ENCODE measurements around the gene TTC7B.
"Not testable (repeated sequence)": the region's sequence is repeated elsewhere in the genome, so short reads cannot be mapped to it uniquely, and the experiment has no call there.

The TTC7B gene

GRCh38 chr14:90815822-90816662 is at the start of gene TTC7B:
TSS of gene TTC7B (minus strand) at chr14:90816430. CDS start at chr14:90816295, 135 bp downstream.
- no peak for DNase-seq (ENCODE audit: low read depth)

GRCh38 chr14:90864741-90865140 is 48.5 kb upstream of the TTC7B start:
- no peak for DNase-seq (ENCODE audit: low read depth)

- DNase-seq (ENCODE audit: low read depth): no peak
Observed at GRCh38 chr14:90858511-90858910, 42.3 kb upstream of the TTC7B start.

- no peak for DNase-seq (ENCODE audit: low read depth)
Observed at GRCh38 chr14:90857866-90858265, 41.6 kb upstream of the TTC7B start.

- not testable (repeated sequence) for DNase-seq (ENCODE audit: low read depth)
Observed at GRCh38 chr14:90856115-90856514, 39.9 kb upstream of the TTC7B start.

GRCh38 chr14:90853116-90853515 is 36.9 kb upstream of the TTC7B start:
- DNase-seq (ENCODE audit: low read depth): no peak

GRCh38 chr14:90851327-90852036 is 35.3 kb upstream of the TTC7B start:
- no peak for DNase-seq (ENCODE audit: low read depth)

GRCh38 chr14:90850487-90850886 is 34.3 kb upstream of the TTC7B start:
- no peak for DNase-seq (ENCODE audit: low read depth)

GRCh38 chr14:90849787-90850444 is 33.7 kb upstream of the TTC7B start:
- no peak for DNase-seq (ENCODE audit: low read depth)

GRCh38 chr14:90848944-90849731 is 32.9 kb upstream of the TTC7B start:
- DNase-seq (ENCODE audit: low read depth): no peak

- peak; percentile 33 for DNase-seq (ENCODE audit: low read depth)
Observed at GRCh38 chr14:90846511-90846910, 30.3 kb upstream of the TTC7B start.

- DNase-seq (ENCODE audit: low read depth): no peak
Observed at GRCh38 chr14:90844321-90844720, 28.1 kb upstream of the TTC7B start.

- no peak for DNase-seq (ENCODE audit: low read depth)
Observed at GRCh38 chr14:90842726-90843125, 26.5 kb upstream of the TTC7B start.

GRCh38 chr14:90840667-90841066 is 24.4 kb upstream of the TTC7B start:
- DNase-seq (ENCODE audit: low read depth): not testable (repeated sequence)

GRCh38 chr14:90839889-90840266 is 23.6 kb upstream of the TTC7B start:
- DNase-seq (ENCODE audit: low read depth): no peak

- no peak for DNase-seq (ENCODE audit: low read depth)
Observed at GRCh38 chr14:90839024-90839888, 23.0 kb upstream of the TTC7B start.

- not testable (repeated sequence) for DNase-seq (ENCODE audit: low read depth)
Observed at GRCh38 chr14:90838531-90838930, 22.3 kb upstream of the TTC7B start.

- DNase-seq (ENCODE audit: low read depth): no peak
Observed at GRCh38 chr14:90837355-90837754, 21.1 kb upstream of the TTC7B start.

GRCh38 chr14:90836692-90837063 is 20.4 kb upstream of the TTC7B start:
- no peak for DNase-seq (ENCODE audit: low read depth)

- no peak for DNase-seq (ENCODE audit: low read depth)
Observed at GRCh38 chr14:90831821-90832220, 15.6 kb upstream of the TTC7B start.
